HG03342 (cell line): ENCODE results near the gene ATP11A.
"Not testable (repeated sequence)": the region's sequence is repeated elsewhere in the genome, so short reads cannot be mapped to it uniquely, and the experiment has no call there.

ENCODE experiments used
- ATAC-seq: cut with Tn5 transposase; IDR thresholded peaks from one replicate; pipeline ENCODE4 v1.9.1; 2021; ENCODE audit warnings: mild to moderate bottlenecking, moderate library complexity; ENCODE audit not compliant: unreplicated experiment

Gene ATP11A

DNA sequence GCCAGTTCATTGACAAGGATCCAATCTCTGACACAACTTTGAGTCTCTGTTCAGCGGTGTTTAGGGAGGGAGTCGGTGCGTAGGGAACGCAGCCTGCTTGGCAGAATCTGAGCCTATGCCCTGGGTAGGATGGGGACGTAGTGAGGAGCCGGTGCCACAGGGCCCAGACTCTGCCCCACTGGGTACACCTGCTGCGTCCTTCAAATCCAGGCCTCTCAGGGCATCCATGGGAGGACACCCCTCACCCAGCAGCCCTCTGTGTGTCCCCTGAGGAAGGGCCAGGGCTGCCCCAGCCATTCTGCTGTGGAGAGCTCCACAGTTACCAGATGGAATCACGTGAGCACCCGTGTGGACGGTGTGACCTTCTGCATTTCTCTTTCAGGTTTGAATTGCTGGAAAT is 146.0 kb downstream of the ATP11A start:
- ATAC-seq = no peak

GRCh38 chr13:112836940-112837339 is 147.1 kb downstream of the ATP11A start:
- no peak for ATAC-seq

- no peak for ATAC-seq
Observed at GRCh38 chr13:112837371-112838037, 147.7 kb downstream of the ATP11A start.

- no peak for ATAC-seq
Observed at GRCh38 chr13:112838038-112838841, 148.4 kb downstream of the ATP11A start.

GRCh38 chr13:112838842-112839117 is 148.9 kb downstream of the ATP11A start:
- no peak for ATAC-seq

- ATAC-seq = no peak
Observed at GRCh38 chr13:112839356-112840105, 149.7 kb downstream of the ATP11A start.

- no peak for ATAC-seq
Observed at GRCh38 chr13:112840472-112841302, 150.8 kb downstream of the ATP11A start.

DNA sequence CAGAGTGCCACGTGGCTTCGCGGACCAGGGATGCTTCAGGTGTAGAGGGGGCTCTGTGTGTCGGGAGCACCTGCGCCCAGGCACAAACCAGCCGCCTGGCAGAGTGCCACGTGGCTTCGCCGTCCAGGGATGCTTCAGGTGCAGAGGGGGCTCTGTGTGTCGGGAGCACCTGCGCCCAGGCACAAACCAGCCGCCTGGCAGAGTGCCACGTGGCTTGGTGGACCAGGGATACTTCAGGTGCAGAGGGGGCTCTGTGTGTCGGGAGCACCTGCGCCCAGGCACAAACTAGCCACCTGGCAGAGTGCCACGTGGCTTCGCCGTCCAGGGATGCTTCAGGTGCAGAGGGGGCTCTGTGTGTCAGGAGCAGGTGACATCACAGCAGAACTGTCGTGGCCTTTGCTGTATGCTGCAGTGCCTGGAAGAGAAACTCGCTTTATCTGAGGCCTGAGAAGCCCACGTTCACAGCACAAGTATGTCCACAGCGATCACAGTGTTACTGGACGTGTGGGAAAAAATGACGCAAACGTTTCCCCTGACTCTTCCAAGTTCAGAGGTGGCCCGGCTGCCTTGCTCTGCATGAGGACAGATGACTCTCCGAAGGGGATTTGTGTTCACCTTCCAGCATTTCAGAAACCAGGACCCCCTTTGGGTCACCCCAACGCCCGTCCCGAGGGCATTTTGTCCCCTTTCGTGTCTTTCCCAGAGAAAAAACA is 151.6 kb downstream of the ATP11A start:
- ATAC-seq = not testable (repeated sequence)

- no peak for ATAC-seq
Observed at GRCh38 chr13:112842343-112842856, 152.6 kb downstream of the ATP11A start.

DNA sequence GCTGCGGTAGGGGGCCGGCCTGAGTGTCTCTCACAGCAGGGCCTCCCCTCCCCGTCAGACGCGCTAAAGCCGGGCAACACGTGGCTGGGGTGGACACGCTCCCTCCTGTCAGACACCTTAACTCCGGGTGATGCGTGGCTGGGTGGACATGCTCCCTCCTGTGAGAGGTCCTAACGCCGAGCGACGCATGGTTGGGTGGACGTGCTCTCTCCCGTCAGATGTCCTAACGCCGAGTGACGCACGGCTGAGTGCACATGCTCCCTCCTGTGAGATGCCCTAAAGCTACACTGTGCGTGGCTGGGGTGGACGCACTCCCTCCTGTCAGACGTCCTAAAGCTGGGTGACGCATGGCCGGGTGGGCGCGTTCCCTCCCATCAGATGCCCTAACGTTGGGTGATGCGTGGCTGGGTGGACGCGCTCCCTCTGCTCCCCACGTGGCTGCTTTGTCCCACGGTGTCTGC is 153.1 kb downstream of the ATP11A start:
- no peak for ATAC-seq

- ATAC-seq = no peak
Observed at GRCh38 chr13:112843392-112844111, 153.7 kb downstream of the ATP11A start.

GRCh38 chr13:112844411-112844810 is 154.6 kb downstream of the ATP11A start:
- no peak for ATAC-seq

GRCh38 chr13:112844879-112845278 is 155.0 kb downstream of the ATP11A start:
- no peak for ATAC-seq

- no peak for ATAC-seq
Observed at GRCh38 chr13:112845511-112846144, 155.8 kb downstream of the ATP11A start.

GRCh38 chr13:112846411-112847115 is 156.7 kb downstream of the ATP11A start:
- ATAC-seq = no peak

DNA sequence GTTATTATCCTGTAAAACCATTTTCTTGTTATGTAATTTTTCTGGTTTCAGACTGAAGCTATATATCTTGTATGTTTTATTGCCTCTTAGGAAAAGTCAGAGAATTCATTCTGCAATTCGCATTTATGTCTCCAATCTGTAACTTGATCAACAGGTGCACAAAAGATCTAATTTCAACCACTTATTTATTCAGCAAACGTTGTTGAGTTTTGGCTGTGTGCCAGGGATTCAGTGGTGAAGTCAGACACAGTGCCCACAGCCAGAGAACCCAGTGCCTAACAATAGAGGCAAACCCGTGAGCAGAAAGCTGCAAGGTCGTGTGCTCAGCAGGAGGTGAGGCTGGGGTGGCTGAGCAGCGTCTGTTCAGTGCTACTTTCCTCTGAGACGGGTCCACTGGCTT is 159.7 kb downstream of the ATP11A start:
- no peak for ATAC-seq

DNA sequence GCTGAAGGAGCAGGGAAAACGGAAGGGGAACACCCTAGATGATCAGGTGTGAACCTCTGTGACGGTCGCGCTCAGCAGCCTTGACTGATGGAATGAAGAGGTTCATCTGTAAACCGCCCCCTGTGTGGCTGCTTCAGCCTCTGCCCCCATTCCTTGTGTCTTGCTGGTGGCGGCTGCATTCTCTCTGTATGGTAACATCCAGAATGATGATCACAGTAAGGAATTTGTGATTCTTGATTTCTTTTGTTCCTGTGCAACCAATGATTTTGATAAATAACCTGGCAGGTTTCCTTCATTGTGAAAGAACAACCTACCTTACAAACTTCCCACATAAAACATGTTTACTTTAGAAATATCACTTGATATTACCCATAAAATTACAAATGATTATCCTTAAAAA is 160.4 kb downstream of the ATP11A start:
- no peak for ATAC-seq
